Stimulated activated CD4-positive, alpha-beta T cell treated with anti-CD3 and anti-CD28 coated beads, TNF-alpha, amount 100 ng/mL, for 48 hours (primary cell): Measurements from ENCODE around the gene CNIH3.

Experiments used
- DNase-seq, 3 donors: peaks; one replicate each; pipeline ENCODE4 v3.0.0-alpha.2; 2020; ENCODE audit warnings: low read depth in 3 of 3

CNIH3 gene

DNA sequence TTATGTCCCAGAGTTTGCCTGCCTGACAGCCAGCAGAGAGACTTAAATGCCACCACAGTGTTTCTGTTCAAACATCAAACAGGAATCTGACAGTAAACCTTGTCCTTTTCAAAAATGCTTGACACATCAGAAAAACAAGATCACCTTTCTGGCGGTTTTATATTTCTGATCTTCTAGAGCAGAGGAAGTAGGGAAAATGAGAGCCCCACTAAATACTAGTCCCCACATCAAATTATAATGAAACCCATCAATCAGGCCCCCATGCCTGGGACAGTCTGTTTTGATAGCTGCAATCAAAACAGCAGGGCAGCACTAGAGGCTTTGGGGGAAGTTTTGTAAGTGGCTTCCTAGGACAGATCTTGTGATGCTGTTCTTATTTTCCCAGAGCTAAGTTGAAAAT, 129.3 kb downstream of the CNIH3 start:
- DNase-seq, result no peak

DNA sequence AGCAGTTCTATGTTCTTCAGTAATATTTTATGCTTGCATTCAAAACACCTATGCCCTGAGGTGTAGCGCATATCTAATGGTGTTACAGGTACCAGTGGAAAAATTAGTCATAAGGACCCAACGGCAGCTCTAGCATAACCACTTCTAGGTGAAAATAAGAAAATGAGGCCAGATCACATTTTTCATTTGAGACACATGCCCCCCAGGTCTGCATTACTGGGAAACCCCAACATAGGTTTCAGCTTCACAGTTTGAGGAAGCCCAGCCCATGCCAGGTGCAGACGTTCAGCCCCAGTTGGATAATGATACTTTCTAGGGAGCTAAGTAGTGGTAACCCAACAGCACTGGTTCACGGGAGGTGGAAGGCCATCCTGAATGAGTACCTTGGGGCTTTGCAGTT, 129.8 kb downstream of the CNIH3 start:
- DNase-seq, result no peak

DNA sequence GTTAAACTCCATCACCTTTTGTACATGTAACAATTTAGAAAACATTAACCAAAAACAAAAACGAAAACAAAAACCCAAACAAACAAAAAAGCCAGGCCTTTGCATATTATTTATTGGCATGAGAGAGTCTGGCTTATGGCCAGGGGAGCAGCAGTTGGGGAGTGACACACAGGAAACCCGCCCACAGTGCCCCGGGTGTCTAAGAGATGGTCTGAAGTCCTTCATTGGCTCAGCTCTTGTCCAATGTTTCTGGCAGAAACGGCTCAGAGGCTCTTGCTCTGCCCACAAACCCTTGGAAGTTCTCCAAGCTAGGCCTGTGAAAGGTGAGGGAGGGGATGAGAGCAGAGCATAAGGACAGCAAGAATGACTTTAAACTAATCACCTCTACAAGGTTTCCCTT, 131.5 kb downstream of the CNIH3 start:
- peak in 2 of 3 donors; percentile 6 to 14 for DNase-seq

DNA sequence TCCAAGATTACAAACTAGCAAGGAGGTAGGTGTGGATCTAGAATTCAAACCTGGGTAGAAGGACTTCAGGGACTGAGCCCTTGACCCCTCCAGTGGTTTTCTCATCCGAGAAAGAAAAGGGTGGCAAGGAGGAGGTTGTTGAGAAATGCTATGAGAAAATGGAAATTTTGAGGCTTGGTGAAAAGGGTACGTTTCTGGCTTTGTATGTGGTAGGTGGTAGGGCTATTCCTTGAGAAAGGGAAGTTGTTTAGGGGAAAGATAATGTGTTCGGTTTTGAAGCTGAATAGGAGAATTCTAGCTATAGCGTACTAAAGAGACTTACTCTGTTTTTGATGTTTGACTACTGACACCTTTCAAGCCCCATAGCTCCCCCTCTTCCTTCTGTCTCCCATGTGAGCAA, 133.8 kb downstream of the CNIH3 start:
- DNase-seq, result no peak

DNA sequence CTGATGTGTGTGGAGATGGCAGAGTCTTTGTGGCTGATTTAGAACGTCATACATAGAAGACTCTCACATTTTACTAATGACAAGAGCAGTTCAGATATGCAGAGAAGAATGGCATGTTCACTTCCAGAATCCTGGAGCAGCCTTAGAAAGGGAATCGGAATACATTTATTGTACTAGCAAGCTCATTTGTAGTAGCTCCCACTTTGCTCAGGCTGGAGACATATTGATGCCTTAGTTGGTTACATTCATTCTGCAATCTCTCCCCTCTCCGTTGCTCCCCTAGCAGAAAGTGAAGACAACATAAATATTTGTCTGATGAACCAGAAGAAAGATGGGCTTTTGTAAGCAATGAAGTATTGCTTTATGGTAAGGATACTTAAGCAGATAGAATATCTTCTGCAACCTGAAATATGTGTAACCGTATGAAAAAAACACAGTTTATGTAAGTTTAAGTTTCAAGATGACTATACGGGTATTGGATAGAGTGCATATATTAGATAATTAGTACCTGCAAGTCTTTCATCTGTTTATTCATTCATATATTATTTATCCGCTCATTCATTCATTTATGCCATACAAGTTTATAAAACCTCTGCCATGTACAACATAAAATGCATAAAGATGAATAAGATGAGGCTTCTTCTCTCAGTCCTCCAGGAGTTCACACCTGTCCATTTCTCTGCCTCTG, 135.7 kb downstream of the CNIH3 start:
- DNase-seq, result no peak

DNA sequence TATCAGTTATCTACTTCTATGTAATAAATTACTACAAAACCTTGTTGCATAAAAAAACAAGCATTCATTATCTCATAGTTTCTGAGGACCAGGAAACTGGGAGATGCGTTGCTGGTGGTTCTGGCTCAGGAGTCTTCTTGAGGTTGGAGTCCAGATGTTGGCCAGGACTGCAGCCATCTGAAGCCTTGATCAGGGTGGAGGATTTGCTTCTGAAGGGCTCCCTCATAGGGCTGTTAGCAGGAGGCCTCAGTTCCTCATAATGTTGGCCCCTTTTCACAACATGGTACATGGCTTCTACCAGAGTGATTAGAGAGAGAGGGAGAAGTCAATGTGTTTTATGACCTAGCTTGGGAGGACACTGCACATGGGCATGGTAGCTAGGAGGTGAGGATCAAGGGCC, 137.4 kb downstream of the CNIH3 start:
- no peak for DNase-seq

DNA sequence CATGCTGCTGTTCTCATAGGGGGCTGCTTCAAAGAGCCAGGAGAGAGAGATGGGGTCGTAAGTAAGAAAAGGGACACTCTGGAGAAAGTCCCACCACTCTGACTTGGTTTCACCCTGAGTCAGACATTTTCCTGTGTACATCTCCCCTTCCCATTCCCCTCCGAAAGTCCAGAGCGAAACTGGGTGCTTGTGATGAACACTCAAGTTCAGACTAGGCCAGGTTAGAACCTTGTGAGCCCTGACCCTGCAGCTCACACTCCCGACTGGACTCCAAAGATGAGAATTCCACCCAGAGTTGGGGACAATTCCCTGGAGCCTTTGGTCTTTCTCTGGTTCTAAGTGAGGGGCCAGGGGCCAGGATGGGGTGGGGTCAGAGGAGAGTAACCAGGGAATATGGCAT, 139.5 kb downstream of the CNIH3 start:
- no peak for DNase-seq

DNA sequence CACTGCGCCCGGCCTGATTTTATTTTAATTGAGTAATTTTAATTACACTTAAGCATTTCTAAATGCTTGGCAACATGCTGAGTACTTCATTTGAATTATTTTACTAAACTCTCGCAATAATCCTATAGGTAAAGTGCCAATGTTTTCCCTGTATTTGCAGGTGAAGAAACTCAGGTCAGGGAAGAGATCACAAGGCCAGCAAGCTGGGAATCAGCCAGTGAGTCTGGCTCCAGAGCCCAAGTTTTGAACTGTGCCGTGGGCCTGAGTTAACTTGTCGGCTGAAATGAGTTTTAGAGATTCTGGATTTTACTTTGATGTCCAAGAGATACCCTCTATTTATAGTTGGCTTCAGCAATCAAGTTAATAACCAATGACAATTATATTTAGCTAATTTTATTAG, 141.4 kb downstream of the CNIH3 start:
- no peak for DNase-seq

DNA sequence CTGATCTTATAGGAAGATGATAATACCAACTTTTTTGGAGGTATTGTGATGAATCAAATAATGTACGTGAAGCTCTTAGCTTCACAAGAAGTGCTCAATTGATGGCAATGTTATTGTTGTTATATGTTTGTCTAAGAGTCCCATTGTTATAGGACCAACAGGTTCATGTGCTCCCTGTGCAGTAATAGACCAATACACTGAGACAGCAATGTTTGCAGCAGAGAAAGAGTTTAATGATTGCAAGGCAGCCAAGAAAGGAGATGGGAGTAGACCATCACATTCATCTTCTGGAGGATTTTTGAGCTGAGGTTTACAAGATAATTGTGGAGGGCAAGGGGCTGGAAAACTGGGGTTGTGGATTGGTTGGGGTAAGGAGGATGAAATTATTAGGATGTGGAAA, 143.0 kb downstream of the CNIH3 start:
- no peak for DNase-seq

DNA sequence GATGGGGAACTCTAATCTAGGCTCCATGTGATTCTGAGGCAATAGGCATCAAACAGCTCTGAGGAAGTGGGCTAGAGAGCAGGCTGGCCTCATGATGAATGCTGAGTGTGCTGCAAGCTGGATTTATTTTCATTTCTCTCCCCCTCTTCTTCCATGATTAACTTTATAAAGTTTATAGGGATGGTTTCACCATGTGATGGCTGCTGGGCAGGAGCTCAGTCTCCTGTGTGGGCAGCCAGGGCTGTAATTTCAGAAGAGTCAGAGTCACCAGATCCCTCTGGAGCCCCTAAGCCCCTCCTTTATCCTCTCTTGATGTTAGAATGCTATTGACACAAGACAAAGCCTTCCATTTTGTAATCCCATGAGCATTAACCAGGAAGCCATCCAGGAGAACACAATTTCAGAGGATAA, 143.6 kb downstream of the CNIH3 start:
- DNase-seq, result no peak

DNA sequence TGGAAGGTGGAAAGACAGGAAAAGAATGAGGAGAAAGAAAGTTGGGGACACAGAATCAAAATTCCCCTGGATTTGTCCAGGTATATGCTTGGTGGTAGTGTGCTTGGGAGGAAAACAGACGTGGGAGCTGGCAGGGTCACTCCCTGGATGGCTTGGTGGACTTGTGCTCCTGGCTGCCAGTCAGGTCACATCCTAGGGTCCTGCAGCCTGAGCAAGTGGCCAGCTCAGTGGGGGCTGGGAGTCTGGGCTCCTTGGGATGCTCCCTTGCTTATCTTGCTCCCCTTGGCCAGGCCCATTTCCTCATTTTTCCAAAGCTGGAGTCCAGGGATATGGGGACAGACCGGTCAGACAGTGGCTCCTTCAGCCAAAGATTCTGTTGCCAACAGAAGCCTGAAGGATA, 144.0 kb downstream of the CNIH3 start:
- no peak for DNase-seq

DNA sequence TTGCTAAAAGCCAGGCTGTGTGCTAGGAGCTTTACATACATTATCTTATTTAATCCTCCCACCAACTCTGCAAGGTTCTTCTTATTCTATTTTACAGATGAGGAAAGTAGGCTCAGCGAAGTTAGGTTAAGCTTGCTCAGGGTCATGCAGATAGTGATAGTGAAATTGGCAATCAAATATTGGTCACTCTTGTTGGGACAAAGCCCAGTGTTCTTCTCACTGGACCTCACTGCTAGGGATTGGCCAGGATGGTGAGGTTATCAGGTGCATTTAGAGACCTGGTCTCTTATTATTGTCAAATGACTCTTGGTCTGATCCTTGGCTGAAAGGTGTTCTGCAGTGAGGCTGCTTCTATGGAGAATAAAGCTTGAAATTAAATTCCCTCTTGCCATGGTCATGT, 145.1 kb downstream of the CNIH3 start:
- DNase-seq, result no peak

DNA sequence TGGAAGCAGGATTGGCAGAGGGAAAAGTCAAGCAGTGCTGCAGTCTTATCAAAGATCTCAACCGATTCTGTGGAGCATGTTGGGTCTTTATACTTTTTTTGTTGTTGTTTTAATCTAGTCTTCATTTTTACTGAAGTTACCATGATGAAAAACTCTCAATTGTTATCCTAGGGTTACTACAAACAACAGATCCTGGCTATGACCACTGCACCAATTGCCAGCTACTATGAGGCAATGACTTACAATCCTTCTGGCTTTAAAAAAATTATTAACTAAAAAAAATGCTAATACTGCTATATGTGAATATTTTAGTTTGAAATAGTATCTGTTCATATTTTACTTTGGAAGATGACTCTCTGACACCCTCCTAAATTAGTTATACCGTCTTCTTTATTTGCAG, 145.9 kb downstream of the CNIH3 start:
- DNase-seq, result no peak

DNA sequence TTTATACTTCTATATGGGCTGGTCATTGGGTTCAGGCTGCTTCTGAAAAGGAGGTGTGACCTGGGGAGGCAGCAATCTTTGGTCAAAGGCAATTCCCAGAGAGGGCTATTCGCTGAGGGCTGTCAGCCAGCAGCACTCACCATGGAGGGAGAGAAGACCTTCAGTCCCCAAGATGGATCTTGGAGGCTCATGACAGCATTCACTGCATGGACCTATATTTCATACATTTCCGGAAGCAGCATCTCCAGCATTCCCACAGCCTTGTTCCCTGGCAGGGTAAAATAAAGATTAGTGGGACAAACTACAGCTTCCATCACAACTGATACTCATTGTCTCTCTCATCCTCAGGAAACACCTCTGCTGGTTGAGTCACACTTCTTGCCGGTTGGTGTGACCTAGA, 146.6 kb downstream of the CNIH3 start:
- no peak for DNase-seq

DNA sequence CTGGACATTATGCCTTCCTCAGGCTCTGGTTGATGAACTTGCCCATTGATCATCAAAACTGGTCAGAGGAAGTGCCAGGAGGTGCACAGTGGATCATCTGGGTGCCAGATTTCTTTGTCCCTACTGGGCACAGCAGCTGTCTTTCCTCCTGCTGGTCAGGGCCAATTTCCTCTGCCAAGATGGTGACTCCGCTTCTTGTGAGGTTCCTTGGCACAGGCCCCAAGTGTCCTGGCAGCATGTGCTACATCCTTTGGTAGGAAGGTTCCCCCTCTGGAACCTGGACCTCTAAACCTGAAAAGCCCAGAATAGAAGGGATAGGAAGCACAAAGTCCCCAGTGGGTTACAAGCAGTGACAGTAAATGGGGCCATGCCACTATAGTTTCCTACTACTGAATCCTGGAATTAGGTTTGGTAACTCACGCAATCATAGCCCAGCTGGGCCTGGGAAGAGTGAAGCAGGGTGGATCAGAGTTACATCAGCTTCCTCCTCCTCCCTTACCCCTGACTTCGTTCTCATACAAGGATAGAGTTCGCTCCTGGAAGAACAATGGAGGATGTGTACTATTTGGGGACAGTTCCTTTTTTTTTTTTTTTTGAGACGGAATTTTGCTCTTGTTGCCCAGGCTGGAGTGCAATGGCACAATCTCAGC, 147.1 kb downstream of the CNIH3 start:
- DNase-seq, result no peak

DNA sequence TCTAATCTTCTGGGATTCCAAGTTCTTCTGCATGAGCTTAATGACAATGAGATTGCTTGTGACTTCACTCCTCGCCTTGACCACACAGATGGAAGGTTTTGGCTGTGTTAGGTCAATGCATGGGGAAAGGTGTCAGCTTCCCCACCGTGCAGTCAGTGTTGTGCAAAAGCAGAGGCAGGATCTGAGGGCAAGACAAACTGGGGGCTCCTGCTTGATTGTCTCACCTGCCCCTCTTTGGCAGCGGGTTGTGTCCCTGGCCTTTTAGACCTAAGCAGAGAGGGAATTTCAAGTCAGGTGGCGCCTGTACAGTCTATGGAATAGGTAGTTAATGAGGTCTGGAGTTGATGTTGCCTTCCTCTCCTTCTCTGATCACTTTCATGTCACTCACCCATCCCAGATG, 150.1 kb downstream of the CNIH3 start:
- DNase-seq, result no peak

DNA sequence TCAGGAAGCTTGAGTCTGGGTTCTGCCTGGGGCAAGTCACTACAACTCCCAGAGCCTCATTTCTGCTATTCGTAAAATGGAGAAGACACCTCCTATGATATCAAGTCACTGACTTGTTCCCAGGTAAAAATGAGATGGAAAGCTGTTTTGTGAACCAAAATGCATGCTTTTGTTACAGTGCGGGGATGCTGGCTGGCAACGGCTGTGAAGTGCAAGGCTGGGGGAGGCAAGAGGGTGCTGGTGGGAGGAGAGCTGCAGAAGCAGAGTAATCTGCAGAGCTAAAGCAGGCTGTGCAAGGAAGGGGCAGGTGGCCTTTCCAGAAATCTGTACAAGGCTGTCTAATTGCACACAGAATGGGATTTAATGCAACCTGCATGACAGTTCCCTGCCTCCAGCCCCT, 150.9 kb downstream of the CNIH3 start:
- no peak for DNase-seq

DNA sequence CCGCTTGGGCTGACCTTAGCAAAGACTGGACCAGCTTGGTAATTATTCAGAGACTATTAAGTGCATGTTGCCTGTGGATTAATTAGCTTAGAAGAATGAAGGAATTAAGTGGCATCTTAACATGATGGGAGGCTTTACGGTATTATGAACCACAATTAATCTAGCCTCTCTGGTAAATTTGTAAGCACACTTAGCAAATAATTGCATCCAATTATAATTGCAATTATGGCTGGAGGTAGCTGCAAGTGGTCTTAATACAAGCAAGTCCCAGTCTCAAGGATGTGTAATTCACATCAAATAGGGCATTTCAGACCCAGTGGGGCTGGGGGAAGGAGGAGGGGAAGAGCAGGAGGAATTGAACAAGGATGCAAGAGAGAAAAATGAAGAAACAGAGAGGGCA, 151.6 kb downstream of the CNIH3 start:
- DNase-seq, result no peak

DNA sequence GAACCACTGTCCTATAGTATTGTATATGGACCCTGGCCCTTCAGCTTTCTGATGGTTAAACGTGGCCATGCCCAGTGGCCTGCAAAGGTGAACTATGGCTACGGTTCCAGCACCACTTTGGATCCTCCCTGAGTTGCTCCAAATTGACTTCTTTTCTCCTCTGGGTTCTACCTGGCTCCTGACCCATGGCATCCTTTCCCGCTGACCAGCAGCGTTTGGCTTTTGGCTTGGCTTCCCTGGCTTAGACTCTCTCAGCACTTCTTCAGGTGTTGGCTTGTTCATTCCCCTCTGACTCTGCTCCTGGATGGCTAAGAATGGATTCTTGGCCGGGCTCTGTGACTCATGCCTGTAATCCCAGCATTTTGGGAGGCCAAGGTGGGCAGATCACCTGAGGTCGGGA, 152.9 kb downstream of the CNIH3 start:
- no peak for DNase-seq

DNA sequence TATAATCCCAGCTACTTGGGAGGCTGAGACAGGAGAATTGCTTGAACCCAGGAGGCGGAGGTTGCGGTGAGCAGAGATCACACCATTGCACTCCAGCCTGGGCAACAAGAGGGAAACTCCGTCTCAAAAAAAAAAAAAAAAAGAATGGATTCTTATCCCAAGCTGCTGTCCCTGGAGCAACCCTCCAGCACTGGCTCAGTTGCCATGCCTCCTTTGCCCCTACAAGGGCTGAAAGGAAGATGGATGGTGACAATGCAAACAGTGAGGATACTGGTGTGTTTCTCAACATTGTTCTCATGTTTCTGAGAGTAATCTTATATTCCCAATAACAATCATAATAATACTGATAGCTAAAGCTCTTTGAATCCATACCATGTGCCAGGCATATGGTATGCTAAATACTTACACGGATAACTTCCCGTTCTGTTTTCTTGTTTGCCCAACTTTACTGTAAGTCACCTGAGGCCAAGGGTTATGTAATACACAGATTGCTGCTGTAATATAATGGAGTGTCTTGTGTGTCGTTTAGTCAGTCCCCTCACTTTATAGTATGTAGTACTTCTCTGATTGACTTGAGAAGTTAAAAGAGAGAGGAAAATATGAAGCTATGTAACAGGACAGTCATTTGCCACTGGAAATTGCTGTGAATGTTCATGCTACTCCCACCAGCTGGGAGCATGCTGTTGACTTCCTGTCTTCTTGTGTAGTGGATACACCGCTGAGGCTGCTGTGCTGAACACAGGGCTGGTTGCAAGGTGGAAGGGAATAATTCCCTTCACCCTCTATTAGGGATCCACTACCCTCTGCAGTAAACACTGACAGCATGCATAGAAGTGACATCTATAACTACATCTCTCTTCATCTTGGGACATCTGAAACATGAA, 153.6 kb downstream of the CNIH3 start:
- no peak for DNase-seq

DNA sequence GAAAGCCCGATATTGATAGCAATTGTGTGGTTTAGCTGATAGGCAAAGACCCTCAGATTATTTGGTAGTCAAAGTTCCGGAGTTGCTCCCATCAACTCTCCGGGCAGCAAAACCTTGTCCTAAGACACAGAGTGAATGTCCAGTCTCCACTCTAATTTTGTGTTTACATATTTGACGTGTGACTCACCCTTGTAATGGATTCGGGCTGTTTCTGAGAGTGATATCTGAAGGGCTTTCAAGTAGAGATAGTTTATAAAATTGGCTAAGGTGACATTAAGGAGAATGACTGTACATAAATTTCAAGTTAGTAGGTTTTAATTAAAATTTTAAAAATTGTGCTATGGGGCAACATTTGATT, 154.2 kb downstream of the CNIH3 start:
- DNase-seq, result no peak

DNA sequence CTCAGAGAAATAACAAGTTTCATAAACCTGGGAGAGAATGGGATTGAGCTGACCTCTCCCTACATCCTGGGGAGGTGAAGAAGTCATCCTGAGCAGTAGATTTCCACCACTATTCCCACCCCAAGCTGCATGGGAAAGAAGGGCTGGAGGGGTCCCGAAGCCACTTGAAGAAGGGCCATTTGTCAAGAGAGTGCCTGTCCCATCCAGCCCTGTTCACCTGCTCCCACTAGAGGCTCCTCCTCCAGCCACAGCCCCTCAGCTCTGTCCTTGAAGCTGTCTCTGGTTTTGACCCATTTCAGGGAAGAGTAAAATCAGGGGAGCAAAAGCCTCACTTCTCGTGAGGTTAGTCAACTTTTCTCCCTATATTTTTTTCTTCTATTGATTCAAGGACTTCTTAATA, 157.5 kb downstream of the CNIH3 start:
- DNase-seq, result no peak

DNA sequence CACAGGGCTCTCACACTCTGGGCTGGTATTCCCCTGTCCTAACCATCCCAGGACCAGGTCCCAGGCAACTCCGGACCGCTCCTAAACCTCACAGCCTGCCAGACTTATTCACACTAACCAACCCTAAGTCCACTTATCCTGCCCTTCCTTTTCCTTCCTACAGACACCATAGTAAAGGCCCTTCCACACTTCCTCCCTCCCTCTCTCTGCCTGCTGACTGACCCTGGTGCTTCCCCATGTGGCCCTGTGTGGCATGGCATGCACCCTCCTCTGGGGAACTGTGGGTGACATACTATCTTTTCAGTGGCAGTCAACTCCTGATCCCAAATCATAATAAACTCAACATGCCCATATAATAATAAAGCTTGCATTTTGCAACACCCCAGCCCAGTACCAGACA, 158.3 kb downstream of the CNIH3 start:
- DNase-seq, result no peak
